ENCODE results near the gene CSNK2A2. TPM values are rescaled to one million over a fixed set of nuclear protein-coding genes. Genes with fewer than 3 reads are reported as not detected.
A peak's percentile ranks its signal among the peaks of the same experiment; 100 is the strongest.

The CSNK2A2 gene
- total and polyA plus RNA-seq, 9 of the 15 experiments (the other 6 are each of a cell fraction or from before 2014, with no cell fraction given): 20.8 to 109 (median 44.7) TPM

- TF ChIP-seq HMBOX1 (IDR thresholded peaks at IDR 0.05): peak; percentile 18; the same call in 1 of the 2 replicates
- peak; percentile 40; the same call in 1 of the 2 replicates for TF ChIP-seq CXXC5 (CRISPR knock-in tag; IDR thresholded peaks at IDR 0.05)
- TF ChIP-seq SLC30A9 (CRISPR knock-in tag; IDR thresholded peaks at IDR 0.05): no peak
- no peak for TF ChIP-seq SAP30 (IDR thresholded peaks at IDR 0.05; ENCODE audit: borderline replicate concordance, insufficient read depth, low read depth, low read length, poor library complexity, severe bottlenecking)
- no peak for TF ChIP-seq ZNF780A (CRISPR knock-in tag; IDR thresholded peaks at IDR 0.05)
- TF ChIP-seq ATF6 (CRISPR knock-in tag; IDR thresholded peaks at IDR 0.05): 0 out of 2 replicates have a peak, but pooled peaks have one; percentile 32
- TF ChIP-seq CREB1 (IDR thresholded peaks at IDR 0.05): no peak
- TF ChIP-seq CREB1 (CRISPR knock-in tag; IDR thresholded peaks at IDR 0.05): no peak
- TF ChIP-seq CCNT2 (IDR thresholded peaks at IDR 0.05; ENCODE audit: borderline replicate concordance, extremely low read depth, insufficient read length, low read depth, low read length): no peak
- TF ChIP-seq ZNF740 (CRISPR knock-in tag; IDR thresholded peaks at IDR 0.05): no peak
- no peak for TF ChIP-seq ZNF740 (tag; IDR thresholded peaks at IDR 0.05)
- TF ChIP-seq NFRKB (IDR thresholded peaks at IDR 0.05; ENCODE audit: low read depth): no peak
- no peak for TF ChIP-seq DEAF1 (CRISPR knock-in tag; IDR thresholded peaks at IDR 0.05)
- no peak for TF ChIP-seq KAT2B (IDR thresholded peaks at IDR 0.05; ENCODE audit: low read depth, low read length)
- no peak for TF ChIP-seq ETS1 (conservative IDR thresholded peaks at IDR 0.05; ENCODE audit: control insufficient read depth, low read depth, low read length)
- TF ChIP-seq SMARCB1 (IDR thresholded peaks at IDR 0.05; ENCODE audit: insufficient read length, low read depth): no peak
- no peak for TF ChIP-seq ZNF707 (CRISPR knock-in tag; conservative IDR thresholded peaks at IDR 0.05)
- no peak for TF ChIP-seq ATF2 (CRISPR knock-in tag; IDR thresholded peaks at IDR 0.05)
Observed at GRCh38 chr16:58243528-58244004, 45.7 kb upstream of the CSNK2A2 start (continued).

All from K562 (cell line).